Effector memory CD8-positive, alpha-beta T cell (primary cell): ENCODE results near the gene ERICH4.
"Not testable (repeated sequence)": the region's sequence is repeated elsewhere in the genome, so short reads cannot be mapped to it uniquely, and the experiment has no call there.

Source experiments
- ATAC-seq: fragments of 150-1000 bp; cut with Tn5 transposase; replicated peaks from 2 replicates; pipeline ENCODE4 v1.10.0; 2021; ENCODE audit warnings: mild to moderate bottlenecking, moderate library complexity
- DNase-seq, 3 experiments: peaks; one replicate each; pipeline ENCODE4 v3.0.0; 2021
- H3K27ac Mint-ChIP-seq, 2 donors: one replicate each; pipeline ENCODE4 v1.8.0; 2022; ENCODE audit warnings: mild to moderate bottlenecking in 2 of 2, mixed read lengths in 2 of 2, moderate library complexity in 2 of 2
- H3K27me3 Mint-ChIP-seq, 2 donors: one replicate each; pipeline ENCODE4 v1.8.0; 2022; ENCODE audit warnings: mixed read lengths in 2 of 2
- H3K36me3 Mint-ChIP-seq: one replicate; pipeline ENCODE4 v1.8.0; 2022; ENCODE audit warnings: mild to moderate bottlenecking, moderate library complexity, mixed read lengths; ENCODE audit not compliant: insufficient read depth
- H3K4me1 Mint-ChIP-seq, 2 donors: one replicate each; pipeline ENCODE4 v1.8.0; 2022; ENCODE audit warnings: low read depth in 2 of 2, mixed read lengths in 2 of 2
- H3K4me3 Mint-ChIP-seq, 2 donors: one replicate each; pipeline ENCODE4 v1.8.0; 2022; ENCODE audit warnings: mild to moderate bottlenecking in 2 of 2, mixed read lengths in 2 of 2, moderate library complexity in 2 of 2
- H3K9me3 Mint-ChIP-seq, 2 donors: one replicate each; pipeline ENCODE4 v1.8.0; 2022; ENCODE audit warnings: mixed read lengths in 2 of 2

Gene ERICH4

GRCh38 chr19:41433171-41433570, 9.8 kb upstream of the ERICH4 start:
- Mint-ChIP-seq H3K27ac (no peak overlapping the region), H3K4me1 (peaks cover 18 to 25% of the 10 kb centered on the region in 2 donors), H3K27me3 (no peaks in the 10 kb centered on the region), H3K4me3 (no peak overlapping the region), H3K36me3 (peaks cover 16% of the 10 kb centered on the region), H3K9me3 (no peaks in the 10 kb centered on the region)
- ATAC-seq (no peak), DNase-seq (no peak)

GRCh38 chr19:41434450-41434849, 8.5 kb upstream of the ERICH4 start:
- Mint-ChIP-seq H3K9me3 (no peaks in the 10 kb centered on the region), H3K36me3 (peaks cover 16% of the 10 kb centered on the region), H3K4me1 (peaks cover 15 to 24% of the 10 kb centered on the region in 2 donors), H3K27ac (no peak overlapping the region), H3K27me3 (no peaks in the 10 kb centered on the region), H3K4me3 (no peak overlapping the region)
- DNase-seq (no peak), ATAC-seq (no peak)

- DNase-seq, ATAC-seq, H3K27ac Mint-ChIP-seq, H3K27me3 Mint-ChIP-seq, H3K4me3 Mint-ChIP-seq, H3K9me3 Mint-ChIP-seq: not testable (repeated sequence)
- Mint-ChIP-seq H3K4me1 (peaks cover 15 to 24% of the 10 kb centered on the region in 2 donors), H3K36me3 (peaks cover 16% of the 10 kb centered on the region)
Observed at GRCh38 chr19:41435376-41435775, 7.6 kb upstream of the ERICH4 start.

GRCh38 chr19:41435936-41436673, 6.9 kb upstream of the ERICH4 start:
- H3K4me3 Mint-ChIP-seq, result no peak overlapping the region
- peak overlapping the region in 1 of 2 donors; percentile 23 for H3K27ac Mint-ChIP-seq
- DNase-seq, result no peak
- peaks cover 16% of the 10 kb centered on the region for H3K36me3 Mint-ChIP-seq
- H3K4me1 Mint-ChIP-seq, result peaks cover 13 to 21% of the 10 kb centered on the region in 2 donors
- H3K9me3 Mint-ChIP-seq, result no peaks in the 10 kb centered on the region
- no peaks in the 10 kb centered on the region for H3K27me3 Mint-ChIP-seq
- ATAC-seq, result no peak

GRCh38 chr19:41436674-41436951, 6.3 kb upstream of the ERICH4 start:
- Mint-ChIP-seq H3K9me3 (no peaks in the 10 kb centered on the region), H3K4me1 (peaks cover 8 to 16% of the 10 kb centered on the region in 2 donors), H3K27ac (peak overlapping the region in 1 of 2 donors; percentile 23), H3K4me3 (no peak overlapping the region), H3K36me3 (peaks cover 16% of the 10 kb centered on the region), H3K27me3 (no peaks in the 10 kb centered on the region)
- DNase-seq (no peak), ATAC-seq (no peak)

GRCh38 chr19:41437944-41438574, 4.9 kb upstream of the ERICH4 start:
- Mint-ChIP-seq H3K4me3 (peak overlapping the region; percentile 17 to 43), H3K27ac (peak overlapping the region; percentile 44 to 53)

GRCh38 chr19:41439441-41440222, 3.3 kb upstream of the ERICH4 start, which contains the start of gene DMAC2:
TSS of gene DMAC2 (minus strand) at chr19:41439912. CDS start at chr19:41439899, 13 bp downstream.
- Mint-ChIP-seq H3K4me1 (peaks cover 7 to 12% of the 10 kb centered on the region in 2 donors), H3K4me3 (no peak within 1 kb of the TSS), H3K9me3 (no peaks in the 10 kb centered on the region), H3K27me3 (peaks cover 12 to 16% of the 10 kb centered on the region in 2 donors), H3K27ac (no peak within 1 kb of the TSS), H3K36me3 (peaks cover 2% of the 10 kb centered on the region)
- ATAC-seq (peak; percentile 99), DNase-seq (peak; percentile 85 to 91 (median 89))

More at GRCh38 chr19:41437944-41438574, 4.9 kb upstream of the ERICH4 start:
- H3K4me1 Mint-ChIP-seq, result peaks cover 7 to 16% of the 10 kb centered on the region in 2 donors
- no peak for DNase-seq
- H3K36me3 Mint-ChIP-seq, result peaks cover 10% of the 10 kb centered on the region
- no peaks in the 10 kb centered on the region for H3K9me3 Mint-ChIP-seq
- peaks cover 0 to 2% of the 10 kb centered on the region in 2 donors for H3K27me3 Mint-ChIP-seq
- ATAC-seq, result no peak

GRCh38 chr19:41441321-41441945, 1.5 kb upstream of the ERICH4 start:
- ATAC-seq, result no peak
- no peak overlapping the region for H3K4me3 Mint-ChIP-seq
- H3K27ac Mint-ChIP-seq, result no peak overlapping the region
- H3K4me1 Mint-ChIP-seq, result peaks cover 7 to 12% of the 10 kb centered on the region in 2 donors
- H3K27me3 Mint-ChIP-seq, result peaks cover 19 to 24% of the 10 kb centered on the region in 2 donors
- H3K36me3 Mint-ChIP-seq, result peaks cover 2% of the 10 kb centered on the region
- no peaks in the 10 kb centered on the region for H3K9me3 Mint-ChIP-seq
- no peak for DNase-seq

GRCh38 chr19:41443813-41444455, 978 bp downstream of the ERICH4 start:
- Mint-ChIP-seq H3K36me3 (no peaks in the 10 kb centered on the region), H3K27me3 (peaks cover 22 to 44% of the 10 kb centered on the region in 2 donors), H3K27ac (no peak overlapping the region), H3K4me1 (no peaks in the 10 kb centered on the region), H3K4me3 (no peak overlapping the region), H3K9me3 (no peaks in the 10 kb centered on the region)
- no peak for ATAC-seq
- DNase-seq, result no peak

- no peak overlapping the region for H3K27ac Mint-ChIP-seq
- no peak for ATAC-seq
- H3K36me3 Mint-ChIP-seq, result peaks cover 3% of the 10 kb centered on the region
- peaks cover 9 to 10% of the 10 kb centered on the region in 2 donors for H3K4me1 Mint-ChIP-seq
- H3K4me3 Mint-ChIP-seq, result no peak overlapping the region
- no peaks in the 10 kb centered on the region for H3K9me3 Mint-ChIP-seq
- DNase-seq, result no peak
- H3K27me3 Mint-ChIP-seq, result peaks cover 34 to 57% of the 10 kb centered on the region in 2 donors
Observed at GRCh38 chr19:41445575-41445974, 2.6 kb downstream of the ERICH4 start.

- no peak for ATAC-seq
- H3K36me3 Mint-ChIP-seq, result peaks cover 3% of the 10 kb centered on the region
- H3K27me3 Mint-ChIP-seq, result peaks cover 34 to 57% of the 10 kb centered on the region in 2 donors
- H3K4me1 Mint-ChIP-seq, result peaks cover 9 to 10% of the 10 kb centered on the region in 2 donors
- H3K9me3 Mint-ChIP-seq, result no peaks in the 10 kb centered on the region
- H3K4me3 Mint-ChIP-seq, result no peak overlapping the region
- H3K27ac Mint-ChIP-seq, result no peak overlapping the region
- no peak for DNase-seq
Observed at GRCh38 chr19:41447732-41448332, 4.9 kb downstream of the ERICH4 start.

GRCh38 chr19:41449079-41449864, 6.3 kb downstream of the ERICH4 start:
- Mint-ChIP-seq H3K27me3 (peaks cover 21 to 49% of the 10 kb centered on the region in 2 donors), H3K4me3 (peak overlapping the region; percentile 75), H3K9me3 (no peaks in the 10 kb centered on the region), H3K36me3 (peaks cover 3% of the 10 kb centered on the region), H3K27ac (peak overlapping the region in 1 of 2 donors; percentile 47), H3K4me1 (peaks cover 9 to 10% of the 10 kb centered on the region in 2 donors)
- ATAC-seq (peak; percentile 86), DNase-seq (peak; percentile 64 to 70 (median 66))
